KOPT-K1 (cell line): ENCODE data around the gene SASH3.

Experiments used
- H3K27ac ChIP-seq: fragments of 200-600 bp; sonication (generic); 2 replicates; pipeline ENCODE4 v1.5.1; 2016; ENCODE audit warnings: antibody characterized with exemption, mild to moderate bottlenecking, low read depth, low read length; ENCODE audit not compliant: poor library complexity, severe bottlenecking
- H3K36me3 ChIP-seq: fragments of 200-600 bp; sonication (generic); 2 replicates; pipeline ENCODE4 v1.5.1; 2017; ENCODE audit warnings: antibody characterized with exemption, mild to moderate bottlenecking, low read length, moderate library complexity; ENCODE audit not compliant: insufficient read depth
- H3K9me3 ChIP-seq: fragments of 200-600 bp; sonication (generic); 2 replicates; pipeline ENCODE4 v1.5.1; 2017; ENCODE audit warnings: antibody characterized with exemption, low read length, mild to moderate bottlenecking; ENCODE audit not compliant: insufficient read depth, poor library complexity, severe bottlenecking

The SASH3 gene

DNA sequence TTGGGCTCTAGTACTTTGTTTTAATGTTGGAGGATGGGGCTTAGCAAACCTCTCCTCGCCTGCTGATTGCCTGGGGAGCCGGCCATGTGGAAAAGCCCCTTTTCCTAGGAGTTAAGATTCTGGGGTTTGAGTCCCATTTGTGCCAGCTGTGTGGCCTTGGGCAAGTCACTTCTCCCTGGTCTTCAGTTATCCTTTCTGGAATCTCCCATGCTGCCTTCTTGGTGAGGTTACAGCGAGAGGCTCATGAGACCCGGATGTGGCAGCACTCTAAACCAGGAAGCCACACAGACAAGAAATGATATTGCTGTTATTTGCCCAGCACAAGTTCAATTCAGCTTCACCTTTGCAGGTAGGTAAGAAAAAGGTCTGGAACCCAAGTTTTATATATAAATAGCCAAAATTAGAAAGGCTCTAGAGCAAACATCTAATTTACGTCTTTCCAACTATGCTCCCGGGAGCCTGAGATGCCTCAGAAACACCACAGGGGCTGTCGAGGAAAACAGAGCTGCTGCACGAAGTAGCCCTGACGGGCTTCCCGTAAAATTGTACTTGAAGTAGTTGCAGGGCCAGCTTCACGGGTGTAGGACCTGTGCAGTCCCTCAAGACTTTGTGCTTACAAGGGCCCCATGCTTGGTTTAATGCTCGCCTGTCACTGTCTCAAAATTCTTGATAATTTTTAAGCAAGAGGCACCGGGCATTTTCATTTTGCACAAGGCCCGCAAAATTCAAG is 8.3 kb upstream of the SASH3 start:
- H3K9me3 ChIP-seq, result no peaks in the 10 kb centered on the region
- H3K36me3 ChIP-seq, result 0 out of 2 replicates have a peak, but pooled peaks cover 7% of the 10 kb centered on the region
- peak overlapping the region; percentile 99 for H3K27ac ChIP-seq

- no peaks in the 10 kb centered on the region for H3K9me3 ChIP-seq
- 0 out of 2 replicates have a peak, but pooled peaks cover 2% of the 10 kb centered on the region for H3K36me3 ChIP-seq
- H3K27ac ChIP-seq, result peak overlapping the region; percentile 99
Measured at GRCh38 chrX:129772796-129773431, 6.8 kb upstream of the SASH3 start.

- no peaks in the 10 kb centered on the region for H3K9me3 ChIP-seq
- no peaks in the 10 kb centered on the region for H3K36me3 ChIP-seq
- H3K27ac ChIP-seq, result peak overlapping the region; percentile 99
Measured at GRCh38 chrX:129773649-129774458, 5.9 kb upstream of the SASH3 start.

DNA sequence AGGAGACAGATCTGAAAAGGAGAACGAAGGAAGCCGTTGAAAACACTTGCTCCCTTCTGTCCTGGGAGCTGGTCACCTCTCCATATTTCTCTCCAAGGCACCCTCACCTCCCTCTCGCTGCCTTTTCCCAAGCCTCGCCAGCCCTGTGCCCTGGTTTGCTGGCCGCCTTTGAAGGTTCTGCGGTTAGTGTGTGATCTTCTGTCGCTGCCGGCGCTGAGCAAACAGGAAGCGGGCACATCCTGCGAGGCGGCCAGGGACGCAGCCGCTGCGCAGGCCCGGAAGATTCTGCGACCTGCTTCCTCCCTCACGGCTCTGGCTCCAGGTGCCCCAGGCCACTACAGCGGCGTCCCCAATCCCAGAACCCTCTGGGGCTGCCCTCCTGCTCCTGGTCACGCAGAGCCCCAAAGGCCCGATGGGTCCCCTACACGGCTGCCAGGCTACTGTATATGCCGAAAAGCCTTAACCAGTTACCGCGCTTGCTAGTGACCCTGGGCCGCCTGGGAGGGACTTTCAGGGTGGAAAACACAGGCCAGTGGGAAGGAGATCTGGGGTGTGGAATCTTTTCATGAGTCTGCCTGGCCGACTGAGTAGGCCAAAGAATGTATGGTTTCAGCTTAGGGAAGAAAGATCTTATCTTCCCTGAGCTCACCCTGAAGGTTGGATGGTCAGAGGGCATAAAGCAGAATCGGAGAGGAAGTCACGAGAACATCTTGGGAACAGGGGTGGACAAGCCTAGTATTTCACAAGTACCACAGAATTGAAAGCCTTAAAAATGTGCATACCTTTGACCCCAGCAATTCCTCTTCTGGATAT is 2.3 kb upstream of the SASH3 start:
- Histone ChIP-seq H3K36me3 (peaks cover 18% of the 10 kb centered on the region), H3K9me3 (no peaks in the 10 kb centered on the region), H3K27ac (peak overlapping the region; percentile 99)

GRCh38 chrX:129779086-129779672 is 570 bp upstream of the SASH3 start:
- peaks cover 36% of the 10 kb centered on the region for H3K36me3 ChIP-seq
- no peaks in the 10 kb centered on the region for H3K9me3 ChIP-seq
- H3K27ac ChIP-seq, result peak overlapping the region; percentile 99

- Histone ChIP-seq H3K9me3 (no peaks in the 10 kb centered on the region), H3K27ac (peak overlapping the region; percentile 99), H3K36me3 (peaks cover 50% of the 10 kb centered on the region)
Measured at GRCh38 chrX:129780441-129781105, 824 bp downstream of the SASH3 start.

DNA sequence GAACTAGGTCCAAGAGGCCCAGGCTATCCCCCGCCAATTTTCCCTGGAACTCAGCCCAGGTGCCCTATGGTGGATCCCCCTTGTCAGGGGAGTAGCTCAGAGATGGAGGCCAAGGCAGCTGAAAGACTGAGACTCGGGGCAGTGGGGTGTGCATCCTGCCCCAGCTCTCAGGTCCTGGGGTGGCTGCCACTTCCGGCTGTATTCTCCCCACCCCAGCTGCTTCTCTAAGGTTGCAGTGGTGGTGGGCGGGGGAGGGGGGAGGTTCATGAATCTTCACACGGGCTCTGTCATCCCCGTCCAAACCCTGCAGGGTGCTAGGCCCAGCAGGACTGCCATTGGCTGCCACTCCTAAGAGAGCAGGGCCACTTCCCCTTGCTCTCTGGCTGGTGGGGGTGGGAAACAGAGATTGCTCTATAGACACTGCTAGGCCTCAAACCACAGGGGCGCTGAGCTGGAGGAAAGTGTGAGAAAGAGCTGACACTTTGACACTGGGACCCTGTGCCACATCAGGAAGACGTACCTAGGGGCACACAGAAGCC is 1.5 kb downstream of the SASH3 start:
- H3K27ac ChIP-seq, result peak overlapping the region; percentile 99
- H3K36me3 ChIP-seq, result peaks cover 56% of the 10 kb centered on the region
- no peaks in the 10 kb centered on the region for H3K9me3 ChIP-seq

DNA sequence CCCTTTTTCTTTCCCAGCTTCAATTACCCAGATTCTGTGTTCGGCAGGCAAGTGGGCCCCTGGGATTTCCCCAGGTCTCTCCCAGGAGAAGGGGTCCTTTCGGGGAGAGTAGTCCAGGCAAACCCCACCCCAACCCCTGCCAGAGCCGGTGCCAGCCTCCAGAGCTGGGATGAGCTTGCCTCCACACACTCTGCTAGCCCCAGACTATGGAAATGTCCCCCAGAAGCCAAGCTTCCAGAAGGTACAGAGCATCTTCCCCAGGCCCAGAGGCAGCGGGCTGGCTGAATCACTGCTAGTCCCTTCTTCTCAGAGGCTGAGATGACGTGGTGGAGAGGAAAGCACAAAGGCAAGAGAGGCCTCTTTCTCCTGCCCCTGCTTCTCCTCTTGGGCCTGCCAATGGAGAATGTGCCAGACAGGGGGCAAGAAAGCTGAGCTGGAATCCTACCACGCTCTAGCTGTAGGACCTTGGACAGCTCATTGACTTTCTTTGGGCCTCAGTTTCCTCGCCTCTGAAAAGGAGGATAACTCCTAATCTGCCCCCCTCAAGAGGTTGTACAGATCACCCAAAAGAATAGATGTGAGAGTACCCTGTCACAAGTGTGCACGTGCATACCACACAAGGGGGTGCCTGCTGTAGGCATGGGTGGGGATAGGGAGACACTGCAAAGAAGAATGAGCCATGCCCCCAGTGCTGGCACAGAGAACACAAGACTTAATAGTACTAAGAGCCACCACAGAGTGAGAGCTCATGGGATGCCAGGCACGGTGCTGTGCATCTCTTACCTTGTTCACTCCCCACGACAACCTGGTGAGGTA is 2.1 kb downstream of the SASH3 start:
- Histone ChIP-seq H3K36me3 (peaks cover 63% of the 10 kb centered on the region), H3K9me3 (no peaks in the 10 kb centered on the region), H3K27ac (peak overlapping the region; percentile 99)

DNA sequence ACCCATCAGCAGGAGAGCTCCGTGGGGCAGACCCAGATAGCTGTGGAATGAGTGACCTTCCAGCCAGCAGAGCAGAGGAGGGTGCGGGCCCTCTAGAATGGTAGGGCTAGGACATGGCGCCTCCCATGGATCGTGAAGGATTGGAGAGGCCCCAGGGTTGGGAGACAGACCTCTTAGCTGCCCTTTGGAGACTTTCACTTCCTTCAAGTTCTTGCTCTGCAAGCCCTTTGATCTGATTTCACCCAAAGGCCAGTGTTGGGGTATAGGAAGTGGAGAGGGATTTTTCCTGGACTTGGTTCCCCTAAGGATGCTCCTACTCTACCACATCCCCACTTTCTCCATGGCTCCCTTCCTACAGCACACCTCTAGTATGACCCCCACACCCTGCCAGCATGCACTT is 3.0 kb downstream of the SASH3 start:
- H3K36me3 ChIP-seq, result peaks cover 70% of the 10 kb centered on the region
- no peaks in the 10 kb centered on the region for H3K9me3 ChIP-seq
- H3K27ac ChIP-seq, result peak overlapping the region; percentile 99

DNA sequence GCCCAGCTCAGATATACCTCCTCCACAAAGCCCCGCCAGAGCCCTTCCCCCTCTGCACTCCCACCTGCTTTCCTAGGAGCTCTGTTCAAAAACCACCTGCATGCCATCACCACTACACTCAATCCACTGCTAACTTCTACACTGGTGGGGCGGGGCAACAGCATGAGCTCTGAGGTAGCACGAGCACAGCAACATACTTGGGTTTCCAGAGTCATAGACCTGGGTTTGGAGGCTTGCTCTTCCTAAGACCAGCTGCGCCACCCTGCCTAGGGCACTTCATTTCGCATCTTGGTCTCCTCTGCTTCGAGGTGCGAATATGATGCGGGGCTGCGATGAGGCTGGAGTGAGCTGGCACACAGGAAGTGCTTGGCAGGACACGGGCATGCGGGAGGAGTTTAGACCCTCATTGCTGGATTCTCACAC is 3.6 kb downstream of the SASH3 start:
- Histone ChIP-seq H3K9me3 (no peaks in the 10 kb centered on the region), H3K36me3 (peaks cover 76% of the 10 kb centered on the region), H3K27ac (peak overlapping the region; percentile 99)

DNA sequence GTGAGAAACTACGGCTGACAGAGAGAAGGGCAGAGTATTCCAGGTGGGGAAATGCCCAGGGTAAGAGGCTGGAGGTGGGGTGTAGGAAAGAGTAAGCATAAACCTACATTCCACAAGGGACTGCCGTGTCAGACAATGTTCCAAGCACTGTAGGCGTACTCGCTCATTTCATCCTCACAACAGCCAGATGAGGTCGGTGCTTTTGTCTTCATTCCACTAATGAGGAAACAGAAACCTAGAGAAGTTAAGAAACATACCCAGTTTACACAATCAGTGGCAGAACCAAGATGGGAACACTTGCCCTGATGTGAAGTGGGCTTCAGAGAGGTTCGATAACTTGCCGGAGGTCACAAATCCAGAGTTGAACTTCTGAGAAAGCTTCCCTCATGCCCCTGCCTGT is 4.6 kb downstream of the SASH3 start:
- Histone ChIP-seq H3K27ac (peak overlapping the region; percentile 99), H3K36me3 (peaks cover 86% of the 10 kb centered on the region), H3K9me3 (no peaks in the 10 kb centered on the region)

DNA sequence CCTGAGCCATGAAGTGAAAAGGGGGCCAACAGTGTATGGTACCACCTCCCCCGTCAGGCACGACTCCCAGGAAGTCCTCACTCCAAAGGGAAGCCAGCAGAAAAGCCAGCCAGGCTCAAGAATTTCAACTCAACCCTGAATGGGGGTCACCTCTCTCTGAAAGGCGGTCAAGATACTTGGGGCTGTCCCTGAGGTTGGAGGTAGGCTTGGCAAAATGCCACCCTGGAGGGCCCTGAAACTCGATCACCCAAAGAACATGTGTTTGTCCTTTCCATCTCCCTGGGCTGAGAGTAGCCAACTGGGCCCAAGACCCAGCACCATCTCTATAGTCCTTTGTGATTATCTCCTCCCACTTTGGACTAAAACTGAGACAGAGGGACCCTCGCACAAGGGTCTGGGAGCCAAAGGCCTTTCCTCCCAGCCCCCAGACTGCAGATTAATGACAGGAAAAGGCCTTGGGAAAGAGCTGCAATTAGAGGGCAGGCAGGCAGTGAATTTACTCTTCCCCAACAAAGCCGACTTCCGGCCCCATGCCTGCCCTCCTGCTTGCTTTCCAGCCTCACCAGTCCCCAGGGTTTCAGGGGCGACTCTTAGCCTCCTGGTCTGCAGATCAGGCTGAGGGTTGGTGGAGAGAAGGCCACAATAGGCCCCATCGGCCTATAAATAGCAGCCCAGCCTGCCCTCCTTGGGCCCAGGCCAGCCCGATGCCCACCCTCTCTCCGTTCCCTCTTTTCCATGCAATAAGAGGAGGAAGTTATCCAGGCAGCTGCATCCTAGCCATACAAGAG is 5.6 kb downstream of the SASH3 start:
- Histone ChIP-seq H3K36me3 (peaks cover 93% of the 10 kb centered on the region), H3K27ac (peak overlapping the region; percentile 73), H3K9me3 (no peaks in the 10 kb centered on the region)
